Neural progenitor cell (in vitro differentiated cells): ENCODE results near the gene FOLR3.

Experiments
- EZH2 ChIP-seq: fragments of 200-600 bp; sonication (generic); IDR thresholded peaks from 2 replicates; pipeline ENCODE4 v1.6.1; 2017; ENCODE audit warnings: antibody characterized with exemption, mild to moderate bottlenecking, moderate library complexity
- TF ChIP-seq, protein P1 (sequence below): fragments of 200-600 bp; sonication (generic); IDR thresholded peaks from 2 replicates; pipeline ENCODE4 v1.5.1; 2017; ENCODE audit warnings: antibody characterized with exemption, mild to moderate bottlenecking

DNA sequence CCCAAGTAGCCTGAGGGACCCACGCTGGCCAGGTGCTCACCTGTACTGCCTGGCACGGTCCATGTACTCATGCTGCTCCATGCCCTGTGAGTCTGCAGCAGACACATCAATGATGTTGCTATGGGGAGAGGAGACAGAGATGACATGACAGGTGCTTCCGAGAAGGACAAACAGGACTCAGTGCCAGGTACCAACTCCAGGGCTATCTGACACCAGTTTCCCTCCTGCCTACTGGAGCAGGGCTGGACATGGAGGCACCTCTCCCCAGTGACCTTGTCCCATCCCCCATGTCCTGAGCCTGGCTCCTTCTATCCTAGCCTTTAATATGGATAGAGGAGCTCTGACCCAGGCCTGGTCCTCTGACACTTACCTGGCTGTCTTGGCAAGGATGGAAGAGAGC, 36.8 kb upstream of the FOLR3 start:
- TF ChIP-seq, protein P1, sequence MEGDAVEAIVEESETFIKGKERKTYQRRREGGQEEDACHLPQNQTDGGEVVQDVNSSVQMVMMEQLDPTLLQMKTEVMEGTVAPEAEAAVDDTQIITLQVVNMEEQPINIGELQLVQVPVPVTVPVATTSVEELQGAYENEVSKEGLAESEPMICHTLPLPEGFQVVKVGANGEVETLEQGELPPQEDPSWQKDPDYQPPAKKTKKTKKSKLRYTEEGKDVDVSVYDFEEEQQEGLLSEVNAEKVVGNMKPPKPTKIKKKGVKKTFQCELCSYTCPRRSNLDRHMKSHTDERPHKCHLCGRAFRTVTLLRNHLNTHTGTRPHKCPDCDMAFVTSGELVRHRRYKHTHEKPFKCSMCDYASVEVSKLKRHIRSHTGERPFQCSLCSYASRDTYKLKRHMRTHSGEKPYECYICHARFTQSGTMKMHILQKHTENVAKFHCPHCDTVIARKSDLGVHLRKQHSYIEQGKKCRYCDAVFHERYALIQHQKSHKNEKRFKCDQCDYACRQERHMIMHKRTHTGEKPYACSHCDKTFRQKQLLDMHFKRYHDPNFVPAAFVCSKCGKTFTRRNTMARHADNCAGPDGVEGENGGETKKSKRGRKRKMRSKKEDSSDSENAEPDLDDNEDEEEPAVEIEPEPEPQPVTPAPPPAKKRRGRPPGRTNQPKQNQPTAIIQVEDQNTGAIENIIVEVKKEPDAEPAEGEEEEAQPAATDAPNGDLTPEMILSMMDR, result no peak
- TF ChIP-seq EZH2, result no peak
